ENCODE measurements around the gene MICAL2.

Gene MICAL2

GRCh38 chr11:12160231-12160630 lies 49.8 kb downstream of the MICAL2 start:
- no peak for DNase-seq

- DNase-seq = no peak
Measured at GRCh38 chr11:12160680-12161079, 50.3 kb downstream of the MICAL2 start.

GRCh38 chr11:12161137-12161536 lies 50.7 kb downstream of the MICAL2 start:
- DNase-seq = no peak

- no peak for DNase-seq
Measured at GRCh38 chr11:12161603-12162350, 51.4 kb downstream of the MICAL2 start.

- DNase-seq = no peak
Measured at GRCh38 chr11:12162652-12163051, 52.3 kb downstream of the MICAL2 start.

GRCh38 chr11:12163181-12163941 lies 53.0 kb downstream of the MICAL2 start:
- DNase-seq = no peak

- DNase-seq = no peak
Measured at GRCh38 chr11:12164061-12165014, 53.9 kb downstream of the MICAL2 start.

GRCh38 chr11:12165237-12165875 lies 55.0 kb downstream of the MICAL2 start:
- DNase-seq = no peak

GRCh38 chr11:12166299-12167060 lies 56.1 kb downstream of the MICAL2 start:
- no peak for DNase-seq

GRCh38 chr11:12167061-12168000 lies 56.9 kb downstream of the MICAL2 start:
- no peak for DNase-seq

- DNase-seq = no peak
Measured at GRCh38 chr11:12168114-12168513, 57.7 kb downstream of the MICAL2 start.

GRCh38 chr11:12169822-12170221 lies 59.4 kb downstream of the MICAL2 start:
- DNase-seq = no peak

- no peak for DNase-seq
Measured at GRCh38 chr11:12170501-12170900, 60.1 kb downstream of the MICAL2 start.

GRCh38 chr11:12170984-12171383 lies 60.6 kb downstream of the MICAL2 start:
- no peak for DNase-seq

- no peak for DNase-seq
Measured at GRCh38 chr11:12171921-12172320, 61.5 kb downstream of the MICAL2 start.

GRCh38 chr11:12172493-12173013 lies 62.2 kb downstream of the MICAL2 start:
- no peak for DNase-seq

- DNase-seq = no peak
Measured at GRCh38 chr11:12173111-12173510, 62.7 kb downstream of the MICAL2 start.

GRCh38 chr11:12174128-12174476 lies 63.7 kb downstream of the MICAL2 start:
- no peak for DNase-seq

- no peak for DNase-seq
Measured at GRCh38 chr11:12174477-12175143, 64.2 kb downstream of the MICAL2 start.

GRCh38 chr11:12175694-12176241 lies 65.4 kb downstream of the MICAL2 start:
- no peak for DNase-seq

Measured in NCI-H1105 treated with DMSO at 0.1 percent for 48 hours (cell line).